ENCODE results near the gene THAP8. TPM values are rescaled to one million over a fixed set of nuclear protein-coding genes. Genes with fewer than 3 reads are reported as not detected.

THAP8 gene
- total and polyA plus RNA-seq, 2 of the 13 experiments (the other 11 are each of a cell fraction or from before 2014, with no cell fraction given): 1.7 to 3.7 TPM

- peak; percentile 70; the same call in 1 of the 2 replicates for TF ChIP-seq ZNF556 (CRISPR knock-in tag; IDR thresholded peaks at IDR 0.05; ENCODE audit: borderline replicate concordance)
- TF ChIP-seq MLLT10 (CRISPR knock-in tag; IDR thresholded peaks at IDR 0.05): no peak
- 0 out of 2 replicates have a peak, but pooled peaks have one; percentile 21 for TF ChIP-seq PRDM15 (CRISPR knock-in tag; IDR thresholded peaks at IDR 0.05)
- no peak for TF ChIP-seq GMEB1 (CRISPR knock-in tag; IDR thresholded peaks at IDR 0.05; ENCODE audit: borderline replicate concordance)
- no peak for TF ChIP-seq ZNF878 (CRISPR knock-in tag; IDR thresholded peaks at IDR 0.05)
- no peak for TF ChIP-seq ZNF577 (CRISPR knock-in tag; IDR thresholded peaks at IDR 0.05; ENCODE audit: borderline replicate concordance, low read depth)
- TF ChIP-seq SAP130 (CRISPR knock-in tag; IDR thresholded peaks at IDR 0.05; ENCODE audit: low read depth): peak; percentile 76
- TF ChIP-seq ATM (IDR thresholded peaks at IDR 0.05; ENCODE audit: borderline replicate concordance): no peak
- peak; percentile 71; the same call in 1 of the 2 replicates for TF ChIP-seq ZNF761 (CRISPR knock-in tag; conservative IDR thresholded peaks at IDR 0.05)
- no peak for TF ChIP-seq ZNF431 (CRISPR knock-in tag; IDR thresholded peaks at IDR 0.05; ENCODE audit: borderline replicate concordance, low read depth)
- TF ChIP-seq, protein P1, sequence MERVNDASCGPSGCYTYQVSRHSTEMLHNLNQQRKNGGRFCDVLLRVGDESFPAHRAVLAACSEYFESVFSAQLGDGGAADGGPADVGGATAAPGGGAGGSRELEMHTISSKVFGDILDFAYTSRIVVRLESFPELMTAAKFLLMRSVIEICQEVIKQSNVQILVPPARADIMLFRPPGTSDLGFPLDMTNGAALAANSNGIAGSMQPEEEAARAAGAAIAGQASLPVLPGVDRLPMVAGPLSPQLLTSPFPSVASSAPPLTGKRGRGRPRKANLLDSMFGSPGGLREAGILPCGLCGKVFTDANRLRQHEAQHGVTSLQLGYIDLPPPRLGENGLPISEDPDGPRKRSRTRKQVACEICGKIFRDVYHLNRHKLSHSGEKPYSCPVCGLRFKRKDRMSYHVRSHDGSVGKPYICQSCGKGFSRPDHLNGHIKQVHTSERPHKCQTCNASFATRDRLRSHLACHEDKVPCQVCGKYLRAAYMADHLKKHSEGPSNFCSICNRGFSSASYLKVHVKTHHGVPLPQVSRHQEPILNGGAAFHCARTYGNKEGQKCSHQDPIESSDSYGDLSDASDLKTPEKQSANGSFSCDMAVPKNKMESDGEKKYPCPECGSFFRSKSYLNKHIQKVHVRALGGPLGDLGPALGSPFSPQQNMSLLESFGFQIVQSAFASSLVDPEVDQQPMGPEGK (CRISPR knock-in tag; IDR thresholded peaks at IDR 0.05): peak; percentile 42; the same call in 1 of the 2 replicates
- no peak for TF ChIP-seq GFI1 (CRISPR knock-in tag; IDR thresholded peaks at IDR 0.05; ENCODE audit: borderline replicate concordance)
- peak; percentile 36 for TF ChIP-seq ASH2L (IDR thresholded peaks at IDR 0.05; ENCODE audit: insufficient read length, low read depth, low read length)
- no peak for TF ChIP-seq TRIM24 (CRISPR knock-in tag; IDR thresholded peaks at IDR 0.05)
- TF ChIP-seq ZNF567 (CRISPR knock-in tag; IDR thresholded peaks at IDR 0.05; ENCODE audit: borderline replicate concordance): no peak
- TF ChIP-seq ZNF704 (CRISPR knock-in tag; IDR thresholded peaks at IDR 0.05; ENCODE audit: borderline replicate concordance): 0 out of 2 replicates have a peak, but pooled peaks have one; percentile 75
- TF ChIP-seq ZNF337 (CRISPR knock-in tag; IDR thresholded peaks at IDR 0.05; ENCODE audit: borderline replicate concordance, low read depth): no peak
- TF ChIP-seq EZH2 (conservative IDR thresholded peaks at IDR 0.05; ENCODE audit: low read depth, low read length): no peak
- TF ChIP-seq GATAD2A (CRISPR knock-in tag; IDR thresholded peaks at IDR 0.05): peak; percentile 14; the same call in 1 of the 2 replicates
- TF ChIP-seq KLF9 (CRISPR knock-in tag; IDR thresholded peaks at IDR 0.05; ENCODE audit: low read depth): no peak
Observed at GRCh38 chr19:36008336-36008978, 45.6 kb downstream of the THAP8 start, which contains the start of gene SYNE4 (continued).
